GM18951 (cell line): ENCODE data around the gene ANKIB1.
"Not testable (repeated sequence)": the region's sequence is repeated elsewhere in the genome, so short reads cannot be mapped to it uniquely, and the experiment has no call there.

Experiments
- POLR2A ChIP-seq: IDR thresholded peaks from 4 replicates; pipeline ENCODE4 v1.6.1; 2011; ENCODE audit warnings: mild to moderate bottlenecking; ENCODE audit not compliant: insufficient read length, insufficient read depth; ENCODE audit errors: extremely low read depth
- in situ Hi-C: fragments of 300-500 bp; cut with MboI; formaldehyde crosslinking; loops from one replicate; pipeline ENCODE4 v1.12.0; 2022; ENCODE audit warnings: low sequenced_read_pairs, mixed read lengths, inconsistent platforms; ENCODE audit not compliant: unreplicated experiment

The ANKIB1 gene

DNA sequence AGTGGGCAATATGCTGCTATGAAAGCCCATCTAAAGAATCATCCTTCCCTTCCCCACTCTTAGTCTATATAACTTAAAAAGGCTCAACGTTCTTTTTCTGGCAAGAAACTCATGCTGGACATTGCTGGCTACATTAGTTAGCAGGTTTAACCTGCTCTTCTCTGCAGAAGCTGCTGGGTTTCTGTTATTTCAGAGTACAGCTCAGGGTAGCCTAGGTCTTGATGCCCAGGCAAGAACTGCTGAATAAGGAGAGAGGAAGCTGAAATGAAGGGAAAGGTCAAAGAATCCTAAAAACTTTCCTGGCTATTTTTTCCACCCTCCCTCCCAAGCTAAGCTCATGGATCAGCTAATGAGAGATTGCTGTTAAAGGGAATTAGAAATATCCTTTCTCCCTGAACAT, 79.4 kb downstream of the ANKIB1 start:
- in situ Hi-C loops, result no loop called here
- TF ChIP-seq POLR2A, result no peak

DNA sequence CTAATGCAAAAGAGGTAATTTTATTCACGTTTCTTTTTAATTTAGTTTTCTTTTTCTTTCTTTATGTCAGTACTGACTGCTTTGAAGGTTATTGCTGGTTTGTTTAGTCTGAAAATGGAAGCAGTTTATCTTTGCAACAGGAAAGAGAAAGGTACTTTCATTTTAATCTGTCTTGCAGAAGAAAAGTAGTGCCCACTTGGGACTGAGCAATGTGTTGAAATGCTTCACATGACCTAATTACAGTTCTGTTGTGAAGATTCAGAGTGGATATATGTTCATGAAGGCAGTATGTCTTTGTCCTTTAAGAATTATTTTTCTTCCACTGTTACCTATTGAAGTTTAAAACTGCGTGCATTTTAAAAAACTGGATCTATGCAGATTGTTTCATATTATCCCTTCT, 80.1 kb downstream of the ANKIB1 start:
- no peak for TF ChIP-seq POLR2A
- in situ Hi-C loops, result no loop called here

DNA sequence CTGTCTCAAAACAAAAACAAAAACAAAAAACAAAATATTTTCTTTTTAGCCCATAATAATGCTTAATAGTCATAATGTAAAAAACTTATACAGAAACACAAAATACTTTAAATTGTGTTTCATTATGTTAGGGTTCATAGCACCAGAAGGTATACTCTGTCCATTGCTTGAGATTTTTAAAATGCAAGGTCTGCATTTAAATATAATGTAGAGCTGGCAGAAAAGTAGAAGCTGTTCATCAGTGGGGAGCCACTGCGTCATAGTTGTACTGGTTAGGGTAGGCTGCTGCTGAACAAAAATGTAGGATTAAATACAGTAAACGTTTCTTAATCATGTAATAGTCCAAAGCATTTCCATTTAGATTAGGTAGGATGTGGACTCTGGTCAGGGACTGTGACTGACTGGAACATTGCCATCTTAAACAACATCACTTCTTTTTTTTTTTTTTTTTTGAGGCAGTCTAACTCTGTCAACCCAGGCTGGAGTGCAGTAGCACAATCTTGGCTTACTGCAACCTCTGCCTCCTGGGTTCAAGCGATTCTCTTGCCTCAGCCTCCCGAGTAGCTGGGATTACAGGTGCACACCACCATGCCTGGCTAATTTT, 85.2 kb downstream of the ANKIB1 start:
- in situ Hi-C loops, result no loop called here
- TF ChIP-seq POLR2A, result no peak

DNA sequence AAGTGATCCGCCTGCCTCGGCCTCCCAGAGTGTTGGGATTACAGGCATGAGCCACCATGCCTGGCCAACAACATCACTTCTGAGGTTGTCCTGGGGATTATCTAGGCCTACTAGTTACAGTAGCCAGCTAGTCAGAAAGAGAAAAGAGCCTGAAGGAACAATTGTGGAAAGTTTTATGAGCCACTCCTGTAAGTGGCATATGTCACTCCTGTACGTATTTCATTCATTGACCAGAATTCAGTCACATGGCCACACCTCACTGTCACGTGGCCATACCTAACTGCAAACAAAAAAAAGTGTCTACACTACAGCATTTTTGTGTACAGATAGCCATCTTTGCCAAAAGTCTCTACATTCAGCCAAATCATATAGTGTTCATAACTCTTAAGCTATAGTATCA, 85.7 kb downstream of the ANKIB1 start:
- in situ Hi-C loops, result no loop called here
- TF ChIP-seq POLR2A, result no peak

DNA sequence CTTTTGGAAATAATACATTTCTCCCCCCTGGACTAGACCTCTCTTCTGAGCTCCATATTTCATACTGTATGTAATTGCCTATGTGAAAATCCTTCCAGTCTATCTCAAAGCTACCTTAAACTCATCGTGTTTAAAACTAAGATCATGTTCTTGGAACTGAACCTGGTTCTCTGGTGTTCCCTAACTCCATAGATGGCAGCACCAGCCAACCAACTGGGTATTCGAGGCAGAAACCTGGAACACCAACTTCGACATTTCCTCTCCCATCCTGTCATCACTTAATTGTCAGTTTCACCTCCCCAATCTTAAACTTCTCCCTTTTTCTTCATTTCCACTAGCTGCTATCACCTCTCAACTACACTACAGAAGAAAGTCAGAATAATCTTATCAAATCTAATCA, 87.0 kb downstream of the ANKIB1 start:
- no peak for TF ChIP-seq POLR2A
- in situ Hi-C loops, result no loop called here

DNA sequence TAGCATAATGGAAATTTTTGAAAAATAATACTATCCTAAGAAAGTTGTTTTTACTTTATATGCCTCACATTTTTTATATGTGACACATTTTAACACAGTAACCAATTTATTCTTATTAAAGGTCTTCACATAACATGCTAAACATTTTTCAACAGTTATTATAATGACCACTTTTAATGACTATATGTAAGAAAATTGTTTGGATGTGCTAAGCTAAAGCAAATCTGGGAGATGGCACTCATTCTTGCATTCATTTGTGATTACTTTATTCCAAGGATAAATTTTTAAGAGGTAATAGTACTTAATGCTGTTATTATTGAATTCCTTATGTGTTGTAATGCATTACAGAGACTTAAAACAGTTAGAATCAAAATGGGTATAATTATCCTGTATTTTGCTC, 88.1 kb downstream of the ANKIB1 start:
- no peak for TF ChIP-seq POLR2A
- in situ Hi-C loops, result no loop called here

DNA sequence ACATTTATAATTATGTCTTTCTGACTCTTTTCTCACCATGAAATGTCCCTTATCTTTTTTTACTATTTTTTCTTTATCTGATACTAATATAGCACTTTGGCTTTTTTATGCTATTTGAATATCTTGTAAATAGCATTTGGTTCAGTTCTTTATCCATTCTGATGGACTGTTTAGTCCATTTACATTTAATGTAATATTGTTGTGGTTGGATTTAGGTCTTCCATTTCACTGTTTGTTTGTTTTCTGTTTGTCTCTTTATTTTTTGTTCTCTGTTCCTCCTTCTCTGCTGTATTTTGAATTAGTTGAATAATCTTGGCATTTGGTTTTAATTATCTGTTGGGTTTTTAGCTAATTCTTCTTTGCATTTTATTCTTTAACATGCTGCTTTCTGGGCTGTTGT, 89.8 kb downstream of the ANKIB1 start:
- no peak for TF ChIP-seq POLR2A
- in situ Hi-C loops, result no loop called here

DNA sequence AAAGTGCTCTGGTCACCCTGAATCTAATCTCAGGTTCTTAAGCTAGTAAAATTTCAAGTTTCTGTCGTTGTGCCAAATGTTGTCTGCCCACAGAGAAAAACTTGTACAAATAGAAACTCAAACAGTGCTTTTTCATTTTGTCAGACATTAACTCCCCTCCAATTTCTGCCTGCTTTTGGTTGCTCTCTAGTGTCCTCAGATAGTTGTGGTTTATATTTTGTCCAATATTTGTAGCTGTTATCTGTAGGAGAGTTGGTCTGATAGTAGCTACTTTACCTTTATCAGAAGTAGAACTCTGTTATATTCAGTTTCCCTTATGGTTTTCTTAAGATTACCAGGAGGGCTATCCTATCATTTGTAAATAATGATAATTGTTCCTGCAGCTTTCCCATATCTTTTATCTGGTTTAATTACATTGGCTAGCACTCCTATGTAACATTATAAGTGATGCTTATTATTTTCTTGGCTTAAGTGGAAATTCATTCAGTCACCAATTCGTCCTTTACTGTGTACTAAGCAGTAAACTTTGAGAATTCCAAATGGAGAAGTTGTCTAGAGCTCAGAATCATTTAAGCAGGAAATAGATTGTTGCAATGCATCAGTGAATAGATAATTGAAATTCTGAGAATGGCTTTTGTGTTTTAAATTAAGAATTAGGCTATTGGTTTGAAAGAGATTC, 91.0 kb downstream of the ANKIB1 start:
- in situ Hi-C loops, result no loop called here
- no peak for TF ChIP-seq POLR2A

DNA sequence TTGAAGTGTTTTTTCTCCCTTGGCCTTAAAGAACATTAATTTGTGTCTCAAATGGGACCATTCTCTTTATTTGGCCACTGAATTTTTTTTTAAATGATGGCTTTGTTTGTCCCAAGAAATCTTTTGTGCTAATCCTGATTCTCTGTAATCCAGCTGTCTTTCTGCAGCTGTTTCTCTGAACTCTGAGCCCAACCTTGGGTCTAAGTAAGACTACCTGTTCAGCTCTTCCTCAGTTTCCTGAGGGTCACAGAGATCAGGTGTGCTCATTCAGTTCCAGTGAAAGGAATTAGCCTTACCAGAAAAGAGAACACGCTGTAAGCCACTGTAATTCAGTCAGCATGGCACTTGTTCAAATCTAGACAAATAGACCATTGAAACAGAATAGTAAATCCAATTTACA, 94.2 kb downstream of the ANKIB1 start:
- no peak for TF ChIP-seq POLR2A
- in situ Hi-C loops, result no loop called here

DNA sequence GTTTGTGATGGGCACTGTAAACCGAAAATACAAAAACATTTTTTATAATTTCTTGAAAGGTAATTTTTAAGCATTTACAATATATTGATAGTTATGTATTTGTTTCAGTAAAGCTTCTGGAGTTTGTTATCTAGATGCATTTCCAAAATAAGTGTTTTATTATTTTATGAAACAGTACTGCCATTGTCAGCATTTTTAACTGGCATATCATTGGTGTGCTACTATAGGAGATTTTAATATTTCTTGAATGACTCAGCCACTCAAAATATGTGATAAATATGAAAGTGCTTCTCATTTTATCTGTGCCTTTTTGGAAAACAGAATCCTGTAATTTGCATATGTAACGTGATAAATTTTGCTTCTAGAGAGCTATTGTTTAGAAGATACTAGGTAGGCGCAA, 97.9 kb downstream of the ANKIB1 start:
- TF ChIP-seq POLR2A, result no peak
- in situ Hi-C loops, result no loop called here

DNA sequence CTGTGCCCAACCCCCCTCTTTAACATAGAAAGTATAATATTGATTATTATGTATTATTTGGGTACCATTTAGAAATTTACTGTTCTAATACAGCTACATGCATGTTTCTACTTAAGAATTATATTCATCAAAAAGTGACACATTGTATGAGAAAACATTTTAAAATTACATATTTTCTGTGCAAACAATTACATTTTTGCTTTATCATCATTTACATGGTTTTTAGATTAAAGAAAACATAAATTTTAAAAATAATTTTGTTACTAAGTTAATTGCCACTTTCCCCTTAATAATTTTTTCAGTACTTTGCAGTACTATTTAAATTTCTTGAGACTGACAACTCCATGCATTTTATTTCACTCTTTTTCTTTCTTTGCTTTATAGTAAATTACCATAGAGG, 106.2 kb downstream of the ANKIB1 start:
- in situ Hi-C loops, result no loop called here
- TF ChIP-seq POLR2A, result no peak

DNA sequence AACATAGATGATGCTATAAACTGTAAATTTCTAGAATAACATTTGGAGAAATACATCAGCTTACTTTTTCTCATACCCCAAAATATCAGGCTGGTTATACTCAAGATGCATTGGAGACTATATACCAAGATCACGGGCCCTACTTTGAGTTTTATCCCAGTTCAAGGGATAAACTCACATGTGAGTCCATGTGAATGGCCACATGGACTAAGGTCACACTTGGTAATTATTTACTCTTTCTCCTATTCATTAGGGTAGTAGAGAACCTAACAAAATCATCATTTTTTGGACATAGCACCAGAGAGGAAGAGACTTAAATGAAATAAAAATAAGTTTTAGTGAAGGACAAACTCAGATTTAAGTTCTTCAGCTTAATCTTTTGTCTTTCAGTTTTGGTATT, 108.4 kb downstream of the ANKIB1 start:
- no peak for TF ChIP-seq POLR2A
- in situ Hi-C loops, result no loop called here

DNA sequence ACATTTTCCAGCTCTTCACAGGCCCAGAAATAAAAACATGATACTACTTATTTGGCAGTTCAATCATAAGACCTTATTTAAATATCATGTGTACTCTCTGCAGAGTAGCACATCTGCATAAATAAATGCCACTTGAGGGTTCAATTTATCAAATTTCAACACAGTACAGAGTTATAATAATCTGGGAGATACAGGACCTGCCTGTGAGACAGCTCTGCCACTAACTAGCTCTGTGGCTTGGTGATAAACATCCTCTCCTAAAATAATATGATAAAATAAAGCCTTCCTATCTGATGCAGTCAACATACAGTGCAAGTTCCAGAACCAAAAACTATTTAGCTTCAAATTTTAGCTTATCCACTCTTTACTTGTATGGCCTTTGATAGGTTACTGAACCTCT, 110.6 kb downstream of the ANKIB1 start:
- in situ Hi-C loops, result no loop called here
- TF ChIP-seq POLR2A, result no peak

DNA sequence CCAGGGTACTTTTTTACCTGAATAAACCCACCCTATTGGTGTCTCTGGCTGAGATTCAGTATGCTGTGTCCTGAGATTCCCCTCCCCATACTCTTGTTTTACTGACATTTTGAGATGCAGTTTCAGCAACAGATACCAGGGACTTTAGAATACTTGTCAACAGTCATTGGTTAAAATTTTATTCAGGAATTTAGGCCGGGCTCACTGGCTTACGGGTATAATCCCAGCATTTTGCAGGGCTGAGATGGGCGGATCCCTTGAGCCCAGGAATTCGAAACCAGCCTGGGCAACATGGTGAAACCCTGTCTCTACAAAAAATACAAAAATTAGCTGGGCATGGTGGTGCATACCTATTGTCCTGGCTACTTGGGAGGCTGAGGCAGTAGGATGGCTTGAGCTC, 111.5 kb downstream of the ANKIB1 start:
- TF ChIP-seq POLR2A, result no peak
- in situ Hi-C loops, result no loop called here

DNA sequence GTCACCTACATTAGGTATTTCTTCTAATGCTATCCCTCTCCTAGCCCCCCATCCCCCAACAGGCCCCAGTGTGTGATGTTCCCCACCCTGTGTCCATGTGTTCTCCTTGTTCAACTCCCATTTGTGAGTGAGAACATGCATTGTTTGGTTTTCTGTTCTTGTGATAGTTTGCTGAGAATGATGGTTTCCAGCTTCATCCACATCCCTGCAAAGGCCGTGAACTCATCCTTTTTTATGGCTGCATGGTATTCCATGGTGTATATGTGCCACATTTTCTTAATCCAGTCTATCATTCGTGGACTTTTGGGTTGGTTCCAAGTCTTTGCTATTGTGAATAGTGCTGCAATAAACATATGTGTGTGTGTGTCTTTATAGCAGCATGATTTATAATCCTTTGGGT, 113.4 kb downstream of the ANKIB1 start:
- in situ Hi-C loops, result not testable (repeated sequence)

DNA sequence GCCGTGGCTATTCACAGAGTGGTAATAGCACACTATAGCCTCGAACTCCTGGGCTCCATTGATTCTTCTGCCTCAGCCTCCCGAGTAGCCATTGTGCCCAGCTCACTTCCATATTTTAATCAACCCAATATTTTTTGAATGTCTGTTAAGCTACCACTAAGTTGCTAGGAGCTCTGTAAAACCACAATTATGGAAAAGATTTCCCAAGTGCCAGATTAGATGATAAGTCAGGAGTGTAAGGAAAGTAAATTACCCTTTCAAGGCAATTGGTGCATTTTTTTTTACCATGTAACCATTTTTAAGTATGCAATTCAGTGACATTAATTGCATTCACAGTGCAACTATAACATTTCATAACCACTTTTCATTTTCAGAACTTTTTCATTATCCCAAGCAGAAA, 114.0 kb downstream of the ANKIB1 start:
- no peak for TF ChIP-seq POLR2A
- in situ Hi-C loops, result no loop called here
